ENCODE measurements around the gene FKBP5.

DNA sequence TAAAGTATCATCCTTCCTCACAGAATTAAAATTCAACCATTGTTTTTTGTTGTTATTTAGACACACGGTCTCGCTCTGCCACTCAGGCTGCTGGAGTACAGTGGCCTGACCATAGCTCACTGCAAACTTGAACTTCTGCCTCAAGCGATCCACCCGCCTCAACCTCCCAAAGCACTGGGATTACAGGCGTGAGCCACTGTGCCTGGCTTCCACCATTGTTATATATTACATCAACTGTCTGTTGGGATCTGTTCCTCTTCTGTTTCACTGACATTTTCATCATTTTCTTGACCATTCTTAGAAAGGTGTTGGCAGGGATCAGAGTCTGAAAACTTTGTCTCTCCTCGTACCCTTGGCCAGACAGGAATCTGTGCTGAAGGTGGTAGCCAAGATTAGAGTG is 154.7 kb downstream of the FKBP5 start:
- TF ChIP-seq, protein P1, sequence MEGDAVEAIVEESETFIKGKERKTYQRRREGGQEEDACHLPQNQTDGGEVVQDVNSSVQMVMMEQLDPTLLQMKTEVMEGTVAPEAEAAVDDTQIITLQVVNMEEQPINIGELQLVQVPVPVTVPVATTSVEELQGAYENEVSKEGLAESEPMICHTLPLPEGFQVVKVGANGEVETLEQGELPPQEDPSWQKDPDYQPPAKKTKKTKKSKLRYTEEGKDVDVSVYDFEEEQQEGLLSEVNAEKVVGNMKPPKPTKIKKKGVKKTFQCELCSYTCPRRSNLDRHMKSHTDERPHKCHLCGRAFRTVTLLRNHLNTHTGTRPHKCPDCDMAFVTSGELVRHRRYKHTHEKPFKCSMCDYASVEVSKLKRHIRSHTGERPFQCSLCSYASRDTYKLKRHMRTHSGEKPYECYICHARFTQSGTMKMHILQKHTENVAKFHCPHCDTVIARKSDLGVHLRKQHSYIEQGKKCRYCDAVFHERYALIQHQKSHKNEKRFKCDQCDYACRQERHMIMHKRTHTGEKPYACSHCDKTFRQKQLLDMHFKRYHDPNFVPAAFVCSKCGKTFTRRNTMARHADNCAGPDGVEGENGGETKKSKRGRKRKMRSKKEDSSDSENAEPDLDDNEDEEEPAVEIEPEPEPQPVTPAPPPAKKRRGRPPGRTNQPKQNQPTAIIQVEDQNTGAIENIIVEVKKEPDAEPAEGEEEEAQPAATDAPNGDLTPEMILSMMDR (IDR thresholded peaks at IDR 0.05): no peak
- TF ChIP-seq POLR2A (IDR thresholded peaks at IDR 0.05) (no peak), EP300 (IDR thresholded peaks at IDR 0.05) (no peak)

Data from tibial nerve (tissue), 4 donors.